H1 (cell line): Measurements from ENCODE around the gene NUP210L. TPM values are rescaled to one million over a fixed set of nuclear protein-coding genes. Genes with fewer than 3 reads are reported as not detected.

ENCODE experiments used
- BRCA1 ChIP-seq: IDR thresholded peaks from 2 replicates; pipeline ENCODE4 v1.6.1; 2012; ENCODE audit warnings: low read depth, low read length, improper control_type of control experiment
- EZH2 ChIP-seq: fragments of 200-600 bp; sonication (generic); IDR thresholded peaks from 2 replicates; pipeline ENCODE4 v1.7.1; 2012; ENCODE audit warnings: low read depth, mild to moderate bottlenecking, moderate library complexity, low read length, inconsistent platforms; ENCODE audit not compliant: severe bottlenecking
- FOSL1 ChIP-seq: IDR thresholded peaks from 2 replicates; pipeline ENCODE4 v1.6.1; 2011; ENCODE audit warnings: mild to moderate bottlenecking, low read depth, low read length, moderate library complexity; ENCODE audit not compliant: insufficient read depth
- KDM5A ChIP-seq: fragments of 200-600 bp; IDR thresholded peaks from 2 replicates; pipeline ENCODE4 v1.7.1; 2012; ENCODE audit warnings: mild to moderate bottlenecking, low read length, inconsistent platforms, mixed read lengths
- POLR2A ChIP-seq, 2 experiments: IDR thresholded peaks; 1 replicate in 1 of 2; 2 replicates in 1 of 2; pipeline ENCODE4 v1.6.1; 2011; ENCODE audit warnings: low read depth in 2 of 2, low read length in 2 of 2, mild to moderate bottlenecking in 2 of 2; ENCODE audit errors: control extremely low read depth in 1 of 2
- RNF2 ChIP-seq: fragments of 200-900, 300-1000 bp; sonication (generic); IDR thresholded peaks from 2 replicates; pipeline ENCODE4 v1.7.1; 2016; ENCODE audit warnings: borderline replicate concordance, low read depth, mild to moderate bottlenecking, antibody characterized with exemption, low read length; ENCODE audit not compliant: poor library complexity, severe bottlenecking; ENCODE audit errors: missing control alignments
- SRF ChIP-seq: IDR thresholded peaks from 2 replicates; pipeline ENCODE4 v1.6.1; 2011; ENCODE audit warnings: mild to moderate bottlenecking, low read depth, low read length, moderate library complexity
- polyA plus RNA-seq, 7 experiments: library from polyadenylated mRNA; depleted of rRNA in 3 of 7; stranded (reverse) in 5 of 7; unstranded in 2 of 7; fragments of >200 nt in 5 of 7; fragments of 200-250 nt in 2 of 7; gene quantifications; 1 replicate in 5 of 7; 2 replicates in 1 of 7; 4 replicates in 1 of 7; pipeline versions ENCODE4 v1.2.1 to v1.2.3, GENCODE V29; 2011 to 2013; ENCODE audit warnings: missing spikeins in 2 of 7, mixed read lengths in 2 of 7
- total RNA-seq: library from RNA; stranded (reverse); fragmentation: NEBNext Ultra II Directional; extraction: Animal tissue kit (Norgen Biotek cat#: 25700); gene quantifications from 2 replicates; pipeline ENCODE4 v1.2.1, GENCODE V29; 2021
- TF ChIP-seq, protein P1 (sequence below): fragments of 300-600 bp; sonication (generic); IDR thresholded peaks from 2 replicates; pipeline ENCODE4 v1.7.1; 2012; ENCODE audit warnings: low read length, moderate library complexity, mild to moderate bottlenecking, inconsistent platforms; ENCODE audit not compliant: insufficient replicate concordance
- TF ChIP-seq, protein P2 (sequence below): IDR thresholded peaks from 2 replicates; pipeline ENCODE4 v1.6.1; 2012; ENCODE audit warnings: inconsistent platforms

NUP210L gene
- total and polyA plus RNA-seq, 2 of the 8 experiments (the other 6 are each of a cell fraction or from before 2014, with no cell fraction given) = not detected

DNA sequence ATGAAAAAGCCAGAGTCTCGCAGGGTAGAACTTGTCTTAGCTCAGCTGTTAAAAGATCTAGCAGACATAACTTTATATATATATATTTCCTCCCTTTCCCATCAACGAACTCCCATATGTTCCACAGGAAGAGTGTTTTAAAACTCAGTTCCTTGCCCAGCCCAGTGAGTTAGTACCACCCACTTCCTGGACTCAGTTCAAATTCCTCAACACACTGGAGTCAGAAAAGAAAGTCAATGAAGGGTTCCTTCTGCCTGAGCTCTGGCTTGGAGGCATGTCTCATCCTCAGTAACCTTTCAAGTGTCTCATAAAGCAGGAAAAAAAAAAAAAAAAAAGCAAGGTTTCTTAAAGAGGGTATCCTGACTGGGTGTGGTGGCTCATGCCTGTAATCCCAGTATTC is 21.5 kb upstream of the NUP210L start (continued):
- TF ChIP-seq, protein P1, sequence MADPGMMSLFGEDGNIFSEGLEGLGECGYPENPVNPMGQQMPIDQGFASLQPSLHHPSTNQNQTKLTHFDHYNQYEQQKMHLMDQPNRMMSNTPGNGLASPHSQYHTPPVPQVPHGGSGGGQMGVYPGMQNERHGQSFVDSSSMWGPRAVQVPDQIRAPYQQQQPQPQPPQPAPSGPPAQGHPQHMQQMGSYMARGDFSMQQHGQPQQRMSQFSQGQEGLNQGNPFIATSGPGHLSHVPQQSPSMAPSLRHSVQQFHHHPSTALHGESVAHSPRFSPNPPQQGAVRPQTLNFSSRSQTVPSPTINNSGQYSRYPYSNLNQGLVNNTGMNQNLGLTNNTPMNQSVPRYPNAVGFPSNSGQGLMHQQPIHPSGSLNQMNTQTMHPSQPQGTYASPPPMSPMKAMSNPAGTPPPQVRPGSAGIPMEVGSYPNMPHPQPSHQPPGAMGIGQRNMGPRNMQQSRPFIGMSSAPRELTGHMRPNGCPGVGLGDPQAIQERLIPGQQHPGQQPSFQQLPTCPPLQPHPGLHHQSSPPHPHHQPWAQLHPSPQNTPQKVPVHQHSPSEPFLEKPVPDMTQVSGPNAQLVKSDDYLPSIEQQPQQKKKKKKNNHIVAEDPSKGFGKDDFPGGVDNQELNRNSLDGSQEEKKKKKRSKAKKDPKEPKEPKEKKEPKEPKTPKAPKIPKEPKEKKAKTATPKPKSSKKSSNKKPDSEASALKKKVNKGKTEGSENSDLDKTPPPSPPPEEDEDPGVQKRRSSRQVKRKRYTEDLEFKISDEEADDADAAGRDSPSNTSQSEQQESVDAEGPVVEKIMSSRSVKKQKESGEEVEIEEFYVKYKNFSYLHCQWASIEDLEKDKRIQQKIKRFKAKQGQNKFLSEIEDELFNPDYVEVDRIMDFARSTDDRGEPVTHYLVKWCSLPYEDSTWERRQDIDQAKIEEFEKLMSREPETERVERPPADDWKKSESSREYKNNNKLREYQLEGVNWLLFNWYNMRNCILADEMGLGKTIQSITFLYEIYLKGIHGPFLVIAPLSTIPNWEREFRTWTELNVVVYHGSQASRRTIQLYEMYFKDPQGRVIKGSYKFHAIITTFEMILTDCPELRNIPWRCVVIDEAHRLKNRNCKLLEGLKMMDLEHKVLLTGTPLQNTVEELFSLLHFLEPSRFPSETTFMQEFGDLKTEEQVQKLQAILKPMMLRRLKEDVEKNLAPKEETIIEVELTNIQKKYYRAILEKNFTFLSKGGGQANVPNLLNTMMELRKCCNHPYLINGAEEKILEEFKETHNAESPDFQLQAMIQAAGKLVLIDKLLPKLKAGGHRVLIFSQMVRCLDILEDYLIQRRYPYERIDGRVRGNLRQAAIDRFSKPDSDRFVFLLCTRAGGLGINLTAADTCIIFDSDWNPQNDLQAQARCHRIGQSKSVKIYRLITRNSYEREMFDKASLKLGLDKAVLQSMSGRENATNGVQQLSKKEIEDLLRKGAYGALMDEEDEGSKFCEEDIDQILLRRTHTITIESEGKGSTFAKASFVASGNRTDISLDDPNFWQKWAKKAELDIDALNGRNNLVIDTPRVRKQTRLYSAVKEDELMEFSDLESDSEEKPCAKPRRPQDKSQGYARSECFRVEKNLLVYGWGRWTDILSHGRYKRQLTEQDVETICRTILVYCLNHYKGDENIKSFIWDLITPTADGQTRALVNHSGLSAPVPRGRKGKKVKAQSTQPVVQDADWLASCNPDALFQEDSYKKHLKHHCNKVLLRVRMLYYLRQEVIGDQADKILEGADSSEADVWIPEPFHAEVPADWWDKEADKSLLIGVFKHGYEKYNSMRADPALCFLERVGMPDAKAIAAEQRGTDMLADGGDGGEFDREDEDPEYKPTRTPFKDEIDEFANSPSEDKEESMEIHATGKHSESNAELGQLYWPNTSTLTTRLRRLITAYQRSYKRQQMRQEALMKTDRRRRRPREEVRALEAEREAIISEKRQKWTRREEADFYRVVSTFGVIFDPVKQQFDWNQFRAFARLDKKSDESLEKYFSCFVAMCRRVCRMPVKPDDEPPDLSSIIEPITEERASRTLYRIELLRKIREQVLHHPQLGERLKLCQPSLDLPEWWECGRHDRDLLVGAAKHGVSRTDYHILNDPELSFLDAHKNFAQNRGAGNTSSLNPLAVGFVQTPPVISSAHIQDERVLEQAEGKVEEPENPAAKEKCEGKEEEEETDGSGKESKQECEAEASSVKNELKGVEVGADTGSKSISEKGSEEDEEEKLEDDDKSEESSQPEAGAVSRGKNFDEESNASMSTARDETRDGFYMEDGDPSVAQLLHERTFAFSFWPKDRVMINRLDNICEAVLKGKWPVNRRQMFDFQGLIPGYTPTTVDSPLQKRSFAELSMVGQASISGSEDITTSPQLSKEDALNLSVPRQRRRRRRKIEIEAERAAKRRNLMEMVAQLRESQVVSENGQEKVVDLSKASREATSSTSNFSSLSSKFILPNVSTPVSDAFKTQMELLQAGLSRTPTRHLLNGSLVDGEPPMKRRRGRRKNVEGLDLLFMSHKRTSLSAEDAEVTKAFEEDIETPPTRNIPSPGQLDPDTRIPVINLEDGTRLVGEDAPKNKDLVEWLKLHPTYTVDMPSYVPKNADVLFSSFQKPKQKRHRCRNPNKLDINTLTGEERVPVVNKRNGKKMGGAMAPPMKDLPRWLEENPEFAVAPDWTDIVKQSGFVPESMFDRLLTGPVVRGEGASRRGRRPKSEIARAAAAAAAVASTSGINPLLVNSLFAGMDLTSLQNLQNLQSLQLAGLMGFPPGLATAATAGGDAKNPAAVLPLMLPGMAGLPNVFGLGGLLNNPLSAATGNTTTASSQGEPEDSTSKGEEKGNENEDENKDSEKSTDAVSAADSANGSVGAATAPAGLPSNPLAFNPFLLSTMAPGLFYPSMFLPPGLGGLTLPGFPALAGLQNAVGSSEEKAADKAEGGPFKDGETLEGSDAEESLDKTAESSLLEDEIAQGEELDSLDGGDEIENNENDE = no peak
- TF ChIP-seq POLR2A (IDR thresholded peaks at IDR 0.05; ENCODE audit: control extremely low read depth in 1 of 2, low read depth in 2 of 2, low read length in 2 of 2) (no peak), KDM5A (no peak), SRF (no peak), EZH2 (no peak), RNF2 (no peak), BRCA1 (no peak), FOSL1 (no peak)
- TF ChIP-seq, protein P2, sequence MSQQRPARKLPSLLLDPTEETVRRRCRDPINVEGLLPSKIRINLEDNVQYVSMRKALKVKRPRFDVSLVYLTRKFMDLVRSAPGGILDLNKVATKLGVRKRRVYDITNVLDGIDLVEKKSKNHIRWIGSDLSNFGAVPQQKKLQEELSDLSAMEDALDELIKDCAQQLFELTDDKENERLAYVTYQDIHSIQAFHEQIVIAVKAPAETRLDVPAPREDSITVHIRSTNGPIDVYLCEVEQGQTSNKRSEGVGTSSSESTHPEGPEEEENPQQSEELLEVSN = no peak
